Umbilical cord (tissue), 2 donors: Measurements from ENCODE around the gene NEK8. TPM values are rescaled to one million over a fixed set of nuclear protein-coding genes. Genes with fewer than 3 reads are reported as not detected.
A peak's percentile ranks its signal among the peaks of the same experiment; 100 is the strongest.

Experiments
- DNase-seq: peaks from one replicate; pipeline ENCODE4 v3.0.0-alpha.2; 2015; ENCODE audit warnings: low spot score
- total RNA-seq: library from RNA; depleted of rRNA; stranded (reverse); fragments of >200 nt; gene quantifications from one replicate; pipeline ENCODE4 v1.2.3, GENCODE V29; 2014; ENCODE audit warnings: low replicate concordance; ENCODE audit not compliant: insufficient read depth

NEK8 gene
- total RNA-seq = 0.24 TPM

- peak; percentile 97 for DNase-seq
Measured at GRCh38 chr17:28728364-28729200, at the start of gene NEK8. TSS of gene NEK8 (plus strand) at chr17:28728788. CDS start at chr17:28728814, 26 bp downstream.

- DNase-seq = no peak
Measured at GRCh38 chr17:28682655-28683054, 45.9 kb upstream of the NEK8 start.

- peak; percentile 94 for DNase-seq
Measured at GRCh38 chr17:28684963-28685362, 43.6 kb upstream of the NEK8 start.

GRCh38 chr17:28685366-28685765, 43.2 kb upstream of the NEK8 start:
- DNase-seq = no peak

GRCh38 chr17:28686296-28686695, 42.3 kb upstream of the NEK8 start:
- DNase-seq = no peak

- DNase-seq = no peak
Measured at GRCh38 chr17:28688481-28688880, 40.1 kb upstream of the NEK8 start.

- no peak for DNase-seq
Measured at GRCh38 chr17:28689011-28689410, 39.6 kb upstream of the NEK8 start.

GRCh38 chr17:28693869-28694268, 34.7 kb upstream of the NEK8 start:
- no peak for DNase-seq

GRCh38 chr17:28698253-28698941, 30.2 kb upstream of the NEK8 start:
- DNase-seq = no peak

- no peak for DNase-seq
Measured at GRCh38 chr17:28700278-28700677, 28.3 kb upstream of the NEK8 start.

GRCh38 chr17:28700830-28701492, 27.6 kb upstream of the NEK8 start:
- no peak for DNase-seq

GRCh38 chr17:28702026-28702751, 26.4 kb upstream of the NEK8 start:
- DNase-seq = no peak

- no peak for DNase-seq
Measured at GRCh38 chr17:28702752-28703150, 25.8 kb upstream of the NEK8 start.

GRCh38 chr17:28703552-28704218, 24.9 kb upstream of the NEK8 start:
- no peak for DNase-seq

- no peak for DNase-seq
Measured at GRCh38 chr17:28704219-28704858, 24.2 kb upstream of the NEK8 start.

- no peak for DNase-seq
Measured at GRCh38 chr17:28705074-28705659, 23.4 kb upstream of the NEK8 start.

- no peak for DNase-seq
Measured at GRCh38 chr17:28705728-28706334, 22.8 kb upstream of the NEK8 start.

GRCh38 chr17:28706471-28707338, 21.9 kb upstream of the NEK8 start:
- DNase-seq = no peak

- no peak for DNase-seq
Measured at GRCh38 chr17:28707339-28707720, 21.3 kb upstream of the NEK8 start.
